ENCODE results near the gene DTX4.

Gene DTX4

DNA sequence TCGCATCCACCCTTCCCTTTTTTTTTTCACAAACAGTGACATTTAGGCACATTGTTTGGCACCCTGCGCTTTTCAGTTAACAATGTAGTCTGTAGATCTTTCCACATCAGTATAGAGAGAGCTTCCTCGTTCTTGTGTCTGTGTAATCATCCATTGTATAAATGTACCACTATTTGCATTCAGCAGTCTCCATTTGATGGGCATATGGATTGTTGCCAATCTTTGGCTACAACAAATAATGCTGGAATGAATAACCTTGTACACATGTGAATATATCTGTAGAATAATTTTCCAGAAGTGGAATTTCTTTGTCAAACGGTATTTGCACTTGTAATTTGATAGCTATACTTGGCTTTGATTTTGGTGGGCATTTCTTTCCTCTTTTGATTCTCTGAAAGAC lies 23.7 kb downstream of the DTX4 start:
- Histone ChIP-seq H3K9me3 (ENCODE audit: control insufficient read depth in 1 of 2, low read length in 2 of 2) (no peaks in the 10 kb centered on the region), H3K4me1 (ENCODE audit: control insufficient read depth in 1 of 2, insufficient read depth in 2 of 2, low read length in 2 of 2) (peaks cover 0 to 6% of the 10 kb centered on the region in 2 donors), H3K36me3 (ENCODE audit: control insufficient read depth in 1 of 2, insufficient read depth in 2 of 2, low read length in 2 of 2) (peaks cover 28 to 32% of the 10 kb centered on the region in 2 donors)

DNA sequence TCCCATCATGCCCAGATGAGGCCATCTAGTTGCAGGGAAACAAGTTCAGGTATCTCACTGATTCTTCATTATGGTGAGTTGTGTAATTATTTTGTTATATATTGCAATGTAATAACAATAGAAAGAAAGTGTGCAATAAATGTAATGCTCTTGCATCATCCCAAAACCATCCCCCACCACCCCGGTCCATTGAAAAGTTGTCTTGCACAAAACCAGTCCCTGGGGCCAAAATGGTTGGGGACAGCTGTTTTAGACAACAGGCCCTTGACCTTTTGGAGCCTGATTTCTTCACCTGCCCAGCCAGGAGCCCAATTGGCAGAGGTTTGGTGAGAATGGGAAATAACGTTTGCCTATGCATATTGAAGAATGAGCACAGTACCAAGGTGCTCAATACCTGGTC lies 24.8 kb downstream of the DTX4 start:
- H3K4me1 ChIP-seq (ENCODE audit: control insufficient read depth in 1 of 2, insufficient read depth in 2 of 2, low read length in 2 of 2): peaks cover 0 to 6% of the 10 kb centered on the region in 2 donors
- no peak overlapping the region for H3K27ac ChIP-seq (ENCODE audit: low read length)
- peaks cover 26 to 28% of the 10 kb centered on the region in 2 donors for H3K36me3 ChIP-seq (ENCODE audit: control insufficient read depth in 1 of 2, insufficient read depth in 2 of 2, low read length in 2 of 2)
- H3K27me3 ChIP-seq (ENCODE audit: low read depth, low read length): no peaks in the 10 kb centered on the region
- H3K4me3 ChIP-seq (ENCODE audit: low read depth in 1 of 2, low read length in 2 of 2): no peak overlapping the region
- H3K9me3 ChIP-seq (ENCODE audit: control insufficient read depth in 1 of 2, low read length in 2 of 2): no peaks in the 10 kb centered on the region

More for the DNA sequence above, 23.7 kb downstream of the DTX4 start:
- no peaks in the 10 kb centered on the region for H3K27me3 ChIP-seq (ENCODE audit: low read depth, low read length)
- no peak overlapping the region for H3K4me3 ChIP-seq (ENCODE audit: low read depth in 1 of 2, low read length in 2 of 2)
- H3K27ac ChIP-seq (ENCODE audit: low read length): no peak overlapping the region

DNA sequence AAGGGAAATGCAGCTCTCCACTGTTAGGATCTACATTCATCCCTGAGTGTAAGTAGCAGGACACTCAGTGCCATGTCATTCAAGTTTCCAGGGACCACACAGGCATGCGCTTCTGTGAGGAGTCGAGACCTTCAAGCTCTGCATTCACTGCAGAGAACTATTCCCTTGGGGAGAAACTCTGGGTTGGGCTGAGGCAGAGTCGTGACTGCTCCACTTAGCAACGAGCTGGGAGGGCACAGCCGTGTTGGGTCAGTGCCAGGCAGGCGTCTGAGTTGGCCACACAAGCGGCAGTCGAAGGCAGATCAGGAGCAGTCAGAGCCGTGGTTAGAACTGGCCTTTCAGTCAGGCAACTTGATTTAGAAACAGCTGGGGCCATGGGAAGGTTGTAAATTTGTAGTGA lies 26.1 kb downstream of the DTX4 start:
- Histone ChIP-seq H3K27me3 (ENCODE audit: low read depth, low read length) (no peaks in the 10 kb centered on the region), H3K36me3 (ENCODE audit: control insufficient read depth in 1 of 2, insufficient read depth in 2 of 2, low read length in 2 of 2) (peaks cover 14 to 22% of the 10 kb centered on the region in 2 donors), H3K27ac (ENCODE audit: low read length) (no peak overlapping the region), H3K9me3 (ENCODE audit: control insufficient read depth in 1 of 2, low read length in 2 of 2) (no peaks in the 10 kb centered on the region), H3K4me3 (ENCODE audit: low read depth in 1 of 2, low read length in 2 of 2) (no peak overlapping the region), H3K4me1 (ENCODE audit: control insufficient read depth in 1 of 2, insufficient read depth in 2 of 2, low read length in 2 of 2) (peaks cover 0 to 6% of the 10 kb centered on the region in 2 donors)

DNA sequence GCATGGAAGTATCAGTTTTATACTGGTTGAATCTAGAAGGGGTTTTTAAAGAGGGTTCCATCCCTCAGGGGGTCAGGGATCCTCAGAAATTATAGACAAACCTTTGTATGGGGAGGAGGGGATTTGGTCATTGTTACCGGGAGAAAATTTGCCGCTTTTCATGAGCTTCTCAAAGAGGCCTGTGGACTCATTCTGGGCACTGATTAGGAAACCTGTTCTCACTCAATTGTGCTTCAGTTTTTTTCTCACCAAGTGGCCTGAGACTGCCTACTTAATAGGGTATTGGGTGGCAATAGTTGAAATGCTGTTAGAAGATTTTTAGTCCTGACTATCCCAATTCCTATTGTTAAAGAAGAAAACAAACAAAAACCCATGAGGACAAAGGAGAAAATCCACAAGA lies 26.8 kb downstream of the DTX4 start:
- peaks cover 0 to 6% of the 10 kb centered on the region in 2 donors for H3K4me1 ChIP-seq (ENCODE audit: control insufficient read depth in 1 of 2, insufficient read depth in 2 of 2, low read length in 2 of 2)

DNA sequence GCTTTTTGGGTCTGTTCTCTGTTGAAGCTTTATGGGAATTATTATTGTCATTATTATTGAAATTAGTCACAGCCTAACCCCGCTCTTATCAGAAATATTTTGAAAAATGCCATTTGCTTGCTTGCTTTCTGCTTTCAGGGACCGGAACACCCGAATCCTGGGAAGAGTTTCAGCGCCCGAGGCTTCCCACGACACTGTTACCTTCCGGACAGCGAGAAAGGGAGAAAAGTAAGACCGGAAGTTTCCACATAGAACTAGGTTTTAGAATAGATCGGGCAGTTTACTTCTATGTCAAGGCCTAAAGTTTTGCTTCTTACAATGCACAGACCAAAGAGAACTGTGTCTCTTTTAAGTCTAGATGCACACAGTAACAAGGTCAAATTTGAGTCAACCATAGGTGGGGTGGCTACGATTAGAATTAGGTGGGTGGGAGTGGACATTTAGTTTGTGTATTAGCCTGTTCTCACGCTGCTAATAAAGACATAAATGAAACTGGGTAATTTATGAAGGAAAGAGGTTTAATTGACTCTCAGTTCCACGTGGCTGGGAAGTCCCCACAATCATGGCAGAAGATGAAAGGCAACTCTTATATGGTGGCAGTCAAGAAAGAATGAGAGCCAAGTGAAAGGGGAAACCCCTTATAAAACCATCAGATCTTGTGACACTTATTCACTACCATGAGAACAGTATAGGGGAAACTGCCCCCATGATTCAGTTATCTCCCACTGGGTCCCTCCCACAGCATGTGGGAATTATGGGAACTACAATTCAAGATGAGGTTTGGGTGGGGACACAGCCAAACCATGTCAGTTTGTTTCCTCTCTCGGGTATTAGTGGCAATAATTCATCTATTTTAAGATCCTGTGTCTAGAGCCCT lies 27.9 kb downstream of the DTX4 start:
- Histone ChIP-seq H3K27ac (ENCODE audit: low read length) (no peak overlapping the region), H3K27me3 (ENCODE audit: low read depth, low read length) (no peaks in the 10 kb centered on the region), H3K36me3 (ENCODE audit: control insufficient read depth in 1 of 2, insufficient read depth in 2 of 2, low read length in 2 of 2) (peaks cover 17% of the 10 kb centered on the region in 2 donors), H3K4me3 (ENCODE audit: low read depth in 1 of 2, low read length in 2 of 2) (no peak overlapping the region), H3K4me1 (ENCODE audit: control insufficient read depth in 1 of 2, insufficient read depth in 2 of 2, low read length in 2 of 2) (peaks cover 0 to 6% of the 10 kb centered on the region in 2 donors), H3K9me3 (ENCODE audit: control insufficient read depth in 1 of 2, low read length in 2 of 2) (no peaks in the 10 kb centered on the region)

More for the DNA sequence above, 26.8 kb downstream of the DTX4 start:
- Histone ChIP-seq H3K9me3 (ENCODE audit: control insufficient read depth in 1 of 2, low read length in 2 of 2) (no peaks in the 10 kb centered on the region), H3K27me3 (ENCODE audit: low read depth, low read length) (no peaks in the 10 kb centered on the region), H3K36me3 (ENCODE audit: control insufficient read depth in 1 of 2, insufficient read depth in 2 of 2, low read length in 2 of 2) (peaks cover 14 to 22% of the 10 kb centered on the region in 2 donors), H3K27ac (ENCODE audit: low read length) (no peak overlapping the region), H3K4me3 (ENCODE audit: low read depth in 1 of 2, low read length in 2 of 2) (no peak overlapping the region)

DNA sequence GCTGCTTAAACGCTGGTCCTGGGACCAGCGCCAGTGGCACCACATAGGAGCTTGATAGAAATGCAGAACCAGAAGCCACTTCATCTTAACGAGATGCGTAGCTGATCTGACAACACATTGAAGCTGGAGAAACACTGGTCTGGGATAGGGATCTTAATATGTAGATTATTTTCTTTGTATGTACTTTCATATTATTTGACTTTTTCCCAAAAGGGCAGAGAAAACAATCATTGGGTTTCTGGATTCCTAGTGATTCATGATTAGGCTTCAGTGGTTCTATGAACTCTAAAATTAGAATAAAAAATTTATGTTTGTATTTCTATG lies 28.5 kb downstream of the DTX4 start:
- no peak overlapping the region for H3K27ac ChIP-seq (ENCODE audit: low read length)
- peaks cover 16 to 21% of the 10 kb centered on the region in 2 donors for H3K36me3 ChIP-seq (ENCODE audit: control insufficient read depth in 1 of 2, insufficient read depth in 2 of 2, low read length in 2 of 2)
- H3K4me3 ChIP-seq (ENCODE audit: low read depth in 1 of 2, low read length in 2 of 2): no peak overlapping the region
- no peaks in the 10 kb centered on the region for H3K27me3 ChIP-seq (ENCODE audit: low read depth, low read length)
- H3K9me3 ChIP-seq (ENCODE audit: control insufficient read depth in 1 of 2, low read length in 2 of 2): no peaks in the 10 kb centered on the region
- peaks cover 0 to 6% of the 10 kb centered on the region in 2 donors for H3K4me1 ChIP-seq (ENCODE audit: control insufficient read depth in 1 of 2, insufficient read depth in 2 of 2, low read length in 2 of 2)

DNA sequence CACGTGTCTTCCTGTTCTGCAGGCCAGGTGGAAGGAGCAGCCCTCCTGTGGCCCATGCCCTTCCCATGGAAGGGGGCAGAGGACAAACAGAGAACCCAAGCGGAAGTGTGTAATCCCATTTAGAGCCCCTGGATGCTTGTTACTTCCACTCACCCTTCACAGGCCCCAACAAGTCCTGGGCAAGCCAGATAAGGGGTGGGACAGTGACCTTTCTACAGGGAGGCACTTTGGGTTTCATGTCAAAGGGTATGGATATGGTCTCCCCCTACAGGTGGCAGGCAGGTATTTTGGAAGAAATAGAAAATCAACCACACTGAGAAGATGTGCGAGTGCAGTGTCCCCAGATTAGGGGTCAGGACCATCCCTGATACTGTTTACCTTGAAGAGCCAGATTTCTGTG lies 29.4 kb downstream of the DTX4 start:
- H3K9me3 ChIP-seq (ENCODE audit: control insufficient read depth in 1 of 2, low read length in 2 of 2): no peaks in the 10 kb centered on the region
- H3K27ac ChIP-seq (ENCODE audit: low read length): no peak overlapping the region
- H3K36me3 ChIP-seq (ENCODE audit: control insufficient read depth in 1 of 2, insufficient read depth in 2 of 2, low read length in 2 of 2): peaks cover 18 to 25% of the 10 kb centered on the region in 2 donors
- no peaks in the 10 kb centered on the region for H3K27me3 ChIP-seq (ENCODE audit: low read depth, low read length)
- peaks cover 0 to 6% of the 10 kb centered on the region in 2 donors for H3K4me1 ChIP-seq (ENCODE audit: control insufficient read depth in 1 of 2, insufficient read depth in 2 of 2, low read length in 2 of 2)
- H3K4me3 ChIP-seq (ENCODE audit: low read depth in 1 of 2, low read length in 2 of 2): no peak overlapping the region

DNA sequence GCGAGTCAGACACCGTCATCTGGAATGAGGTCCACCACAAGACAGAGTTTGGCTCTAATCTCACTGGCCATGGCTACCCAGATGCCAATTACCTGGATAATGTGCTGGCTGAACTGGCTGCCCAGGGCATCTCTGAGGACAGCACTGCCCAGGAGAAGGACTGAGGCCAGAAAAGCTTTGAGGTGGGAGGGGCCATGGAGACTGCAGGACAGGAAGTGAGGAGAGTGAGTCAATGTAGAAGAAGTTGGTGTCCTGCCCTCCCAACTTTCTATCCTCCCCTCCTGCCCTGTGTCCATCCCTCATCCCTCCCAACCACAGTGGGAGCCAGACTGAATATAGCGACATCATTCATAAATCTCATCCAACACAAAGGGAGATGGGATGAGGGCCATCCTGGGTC lies 32.8 kb downstream of the DTX4 start:
- H3K4me1 ChIP-seq (ENCODE audit: control insufficient read depth in 1 of 2, insufficient read depth in 2 of 2, low read length in 2 of 2): peaks cover 0 to 14% of the 10 kb centered on the region in 2 donors
- H3K4me3 ChIP-seq (ENCODE audit: low read depth in 1 of 2, low read length in 2 of 2): no peak overlapping the region
- no peaks in the 10 kb centered on the region for H3K27me3 ChIP-seq (ENCODE audit: low read depth, low read length)
- H3K9me3 ChIP-seq (ENCODE audit: control insufficient read depth in 1 of 2, low read length in 2 of 2): no peaks in the 10 kb centered on the region
- peaks cover 13 to 25% of the 10 kb centered on the region in 2 donors for H3K36me3 ChIP-seq (ENCODE audit: control insufficient read depth in 1 of 2, insufficient read depth in 2 of 2, low read length in 2 of 2)
- no peak overlapping the region for H3K27ac ChIP-seq (ENCODE audit: low read length)

DNA sequence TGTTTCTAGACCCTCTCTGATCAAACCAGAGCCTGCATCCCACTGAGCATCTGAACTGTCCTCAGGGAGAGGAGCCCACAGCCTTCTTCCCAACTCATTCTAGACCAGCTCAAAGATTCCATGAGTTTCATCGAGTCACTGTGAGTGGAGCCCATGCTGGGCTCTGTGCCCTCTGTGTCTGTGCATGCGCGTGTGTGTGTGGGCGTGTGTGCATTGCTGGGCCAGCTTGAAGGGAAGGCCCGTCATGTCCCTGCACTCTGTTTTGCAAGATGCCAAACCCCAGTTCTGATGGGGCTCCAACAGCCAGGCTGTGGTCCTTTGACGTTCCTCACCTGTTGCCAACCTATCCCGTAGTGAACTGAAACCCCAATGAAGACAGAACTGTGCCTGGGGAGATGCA lies 33.7 kb downstream of the DTX4 start:
- Histone ChIP-seq H3K4me3 (ENCODE audit: low read depth in 1 of 2, low read length in 2 of 2) (no peak overlapping the region), H3K4me1 (ENCODE audit: control insufficient read depth in 1 of 2, insufficient read depth in 2 of 2, low read length in 2 of 2) (peaks cover 0 to 14% of the 10 kb centered on the region in 2 donors), H3K27ac (ENCODE audit: low read length) (no peak overlapping the region), H3K36me3 (ENCODE audit: control insufficient read depth in 1 of 2, insufficient read depth in 2 of 2, low read length in 2 of 2) (peaks cover 13 to 25% of the 10 kb centered on the region in 2 donors), H3K27me3 (ENCODE audit: low read depth, low read length) (no peaks in the 10 kb centered on the region), H3K9me3 (ENCODE audit: control insufficient read depth in 1 of 2, low read length in 2 of 2) (no peaks in the 10 kb centered on the region)

DNA sequence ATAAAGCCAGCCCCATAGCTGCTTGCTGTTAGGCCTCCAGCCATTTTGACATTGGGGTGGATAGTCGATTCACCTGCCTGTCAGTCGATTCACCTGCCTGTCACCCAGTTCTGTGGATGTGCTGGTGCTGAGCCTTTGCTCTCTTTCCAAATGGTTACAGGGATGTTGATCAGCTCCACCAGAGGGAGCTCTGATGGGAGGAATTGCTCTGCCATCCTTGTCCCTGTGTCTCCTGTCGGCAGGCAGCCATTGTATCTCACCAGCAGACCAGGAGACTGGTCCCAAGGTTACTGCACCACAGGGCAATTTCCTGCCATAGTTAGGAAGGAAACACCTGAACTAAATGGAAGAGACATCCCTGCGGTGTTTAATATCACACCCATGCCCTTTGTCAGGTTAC lies 34.7 kb downstream of the DTX4 start:
- Histone ChIP-seq H3K36me3 (ENCODE audit: control insufficient read depth in 1 of 2, insufficient read depth in 2 of 2, low read length in 2 of 2) (peaks cover 13 to 25% of the 10 kb centered on the region in 2 donors), H3K4me1 (ENCODE audit: control insufficient read depth in 1 of 2, insufficient read depth in 2 of 2, low read length in 2 of 2) (peaks cover 0 to 14% of the 10 kb centered on the region in 2 donors), H3K9me3 (ENCODE audit: control insufficient read depth in 1 of 2, low read length in 2 of 2) (no peaks in the 10 kb centered on the region), H3K27me3 (ENCODE audit: low read depth, low read length) (no peaks in the 10 kb centered on the region), H3K4me3 (ENCODE audit: low read depth in 1 of 2, low read length in 2 of 2) (no peak overlapping the region), H3K27ac (ENCODE audit: low read length) (no peak overlapping the region)

DNA sequence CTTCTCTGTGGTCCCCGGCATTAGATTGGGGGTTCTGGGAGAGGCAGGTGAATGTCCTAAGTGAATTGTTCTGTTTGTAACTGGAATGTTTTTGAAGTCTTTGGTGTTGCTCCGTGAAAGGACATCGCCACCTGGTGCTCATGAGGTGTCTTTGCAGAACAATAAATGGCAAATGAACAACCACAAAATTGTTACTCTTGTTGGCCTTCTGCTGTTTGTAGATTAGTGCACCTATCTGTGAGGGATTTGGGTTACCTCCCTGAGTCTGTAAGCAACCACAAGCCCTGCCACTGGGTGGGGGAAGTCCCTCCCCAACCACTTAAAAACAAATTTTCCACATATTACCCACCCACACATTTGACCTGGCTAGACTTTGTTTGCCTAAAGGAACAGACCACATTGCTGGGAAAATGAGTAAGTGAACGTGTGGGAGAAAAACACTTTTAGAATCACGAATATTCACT lies 36.1 kb downstream of the DTX4 start:
- no peak overlapping the region for H3K27ac ChIP-seq (ENCODE audit: low read length)
- H3K9me3 ChIP-seq (ENCODE audit: control insufficient read depth in 1 of 2, low read length in 2 of 2): no peaks in the 10 kb centered on the region
- peaks cover 13 to 18% of the 10 kb centered on the region in 2 donors for H3K36me3 ChIP-seq (ENCODE audit: control insufficient read depth in 1 of 2, insufficient read depth in 2 of 2, low read length in 2 of 2)
- peaks cover 0 to 14% of the 10 kb centered on the region in 2 donors for H3K4me1 ChIP-seq (ENCODE audit: control insufficient read depth in 1 of 2, insufficient read depth in 2 of 2, low read length in 2 of 2)
- H3K4me3 ChIP-seq (ENCODE audit: low read depth in 1 of 2, low read length in 2 of 2): peak overlapping the region; percentile 13 to 26
- no peaks in the 10 kb centered on the region for H3K27me3 ChIP-seq (ENCODE audit: low read depth, low read length)

Measured in muscle layer of duodenum (tissue), 2 donors.